Cardiac muscle cell (in vitro differentiated cells and primary cell): ENCODE results near the gene RGS3. TPM values are rescaled to one million over a fixed set of nuclear protein-coding genes. Genes with fewer than 3 reads are reported as not detected.

ENCODE experiments used
- DNase-seq, 2 donors: peaks; one replicate each; pipeline versions ENCODE4 v3.0.0 to v3.0.0-alpha.2; 2010 to 2017; ENCODE audit warnings: low read depth in 1 of 2, low spot score in 1 of 2
- H3K27ac ChIP-seq: fragments of 200-600 bp; sonication (generic); 2 replicates; pipeline ENCODE4 v1.5.1; 2016
- H3K27me3 ChIP-seq: fragments of 200-600 bp; sonication (generic); 2 replicates; pipeline ENCODE4 v1.6.0; 2016; ENCODE audit warnings: control low read depth
- H3K36me3 ChIP-seq: fragments of 200-600 bp; sonication (generic); 2 replicates; pipeline ENCODE4 v1.5.1; 2016; ENCODE audit warnings: control low read depth
- H3K4me1 ChIP-seq: fragments of 200-600 bp; sonication (generic); 2 replicates; pipeline ENCODE4 v1.8.1; 2017; ENCODE audit warnings: low read depth, mild to moderate bottlenecking, mixed run types
- H3K4me3 ChIP-seq: fragments of 200-600 bp; sonication (generic); 2 replicates; pipeline ENCODE4 v1.5.1; 2016; ENCODE audit warnings: mild to moderate bottlenecking
- H3K9me3 ChIP-seq: fragments of 200-600 bp; sonication (generic); 2 replicates; pipeline ENCODE4 v1.5.1; 2017; ENCODE audit warnings: low read depth, mild to moderate bottlenecking, control low read depth
- CTCF ChIP-seq: IDR thresholded peaks from 2 replicates; pipeline ENCODE4 v1.5.1; 2012; ENCODE audit warnings: low read depth, mild to moderate bottlenecking, low read length
- polyA plus RNA-seq: library from polyadenylated mRNA; unstranded; fragments of >200 nt; fragmentation: Nextera tagmentation; extraction: Ambion mirVana; gene quantifications from 2 replicates; pipeline ENCODE4 v1.2.1, GENCODE V29; 2016
- total RNA-seq: library from RNA; depleted of rRNA; stranded (reverse); fragments of >200 nt; gene quantifications from 2 replicates; pipeline ENCODE4 v1.2.3, GENCODE V29; 2016

Gene RGS3
- total and polyA plus RNA-seq, 2 experiments from 2014 or later: 94.7 to 126 TPM

- no peaks in the 10 kb centered on the region for H3K27me3 ChIP-seq
- no peaks in the 10 kb centered on the region for H3K36me3 ChIP-seq
- TF ChIP-seq CTCF: no peak
- H3K27ac ChIP-seq: peak overlapping the region; percentile 61
- DNase-seq: no peak
- H3K4me3 ChIP-seq: no peak overlapping the region
- H3K9me3 ChIP-seq: no peaks in the 10 kb centered on the region
- peaks cover 39% of the 10 kb centered on the region for H3K4me1 ChIP-seq
Observed at GRCh38 chr9:113522419-113522818, 58.9 kb downstream of the RGS3 start.

- Histone ChIP-seq H3K4me3 (no peak overlapping the region), H3K9me3 (no peaks in the 10 kb centered on the region), H3K4me1 (peaks cover 39% of the 10 kb centered on the region), H3K27ac (peak overlapping the region; percentile 61), H3K36me3 (no peaks in the 10 kb centered on the region), H3K27me3 (no peaks in the 10 kb centered on the region)
- no peak for DNase-seq
- no peak for TF ChIP-seq CTCF
Observed at GRCh38 chr9:113522858-113523257, 59.3 kb downstream of the RGS3 start.

GRCh38 chr9:113523421-113524141 is 60.1 kb downstream of the RGS3 start:
- Histone ChIP-seq H3K4me3 (no peak overlapping the region), H3K9me3 (no peaks in the 10 kb centered on the region), H3K36me3 (no peaks in the 10 kb centered on the region), H3K27me3 (no peaks in the 10 kb centered on the region), H3K4me1 (peaks cover 39% of the 10 kb centered on the region), H3K27ac (no peak overlapping the region)
- DNase-seq: peak in 1 of 2 donors; percentile 39
- TF ChIP-seq CTCF: no peak

GRCh38 chr9:113524468-113524867 is 60.9 kb downstream of the RGS3 start:
- no peak for TF ChIP-seq CTCF
- Histone ChIP-seq H3K4me1 (peaks cover 44% of the 10 kb centered on the region), H3K27me3 (no peaks in the 10 kb centered on the region), H3K36me3 (no peaks in the 10 kb centered on the region), H3K27ac (no peak overlapping the region), H3K4me3 (no peak overlapping the region), H3K9me3 (no peaks in the 10 kb centered on the region)
- no peak for DNase-seq

- no peak for DNase-seq
- Histone ChIP-seq H3K9me3 (no peaks in the 10 kb centered on the region), H3K27ac (no peak overlapping the region), H3K4me1 (peaks cover 46% of the 10 kb centered on the region), H3K27me3 (no peaks in the 10 kb centered on the region), H3K4me3 (no peak overlapping the region), H3K36me3 (no peaks in the 10 kb centered on the region)
- no peak for TF ChIP-seq CTCF
Observed at GRCh38 chr9:113525205-113525604, 61.7 kb downstream of the RGS3 start.
